Prostate gland (tissue), 2 donors: ENCODE measurements around the gene CALR. TPM values are rescaled to one million over a fixed set of nuclear protein-coding genes. Genes with fewer than 3 reads are reported as not detected.
"Not testable (repeated sequence)": the region's sequence is repeated elsewhere in the genome, so short reads cannot be mapped to it uniquely, and the experiment has no call there.

Experiments used
- DNase-seq: peaks from one replicate; pipeline ENCODE4 v3.0.0-alpha.2; 2019; ENCODE audit warnings: low spot score
- H3K27ac ChIP-seq, 2 donors: fragments of 200-600 bp; sonication (generic); 2 replicates each; pipeline ENCODE4 v1.5.1; 2017 to 2019
- H3K27me3 ChIP-seq: fragments of 200-600 bp; sonication (generic); replicated peaks from 2 replicates; pipeline ENCODE4 v1.5.1; 2019; ENCODE audit not compliant: insufficient read depth
- H3K36me3 ChIP-seq, 2 donors: fragments of 200-600 bp; sonication (generic); 1 replicate in 1 of 2; 2 replicates in 1 of 2; pipeline versions ENCODE4 v1.5.1 to v1.8.1; 2017 to 2019
- H3K4me1 ChIP-seq: fragments of 200-600 bp; sonication (generic); replicated peaks from 2 replicates; pipeline ENCODE4 v1.5.1; 2019
- H3K4me3 ChIP-seq, 2 donors: fragments of 200-600 bp; sonication (generic); 2 replicates each; pipeline ENCODE4 v1.5.1; 2017 to 2019
- H3K9me3 ChIP-seq: fragments of 200-600 bp; sonication (generic); 2 replicates; pipeline ENCODE4 v1.5.1; 2017
- POLR2A ChIP-seq: fragments of 450-650 bp; IDR thresholded peaks from one replicate; pipeline ENCODE4 v1.6.1; 2016; ENCODE audit warnings: antibody characterized with exemption, mild to moderate bottlenecking
- POLR2AphosphoS5 ChIP-seq: sonication (generic); formaldehyde crosslinking; IDR thresholded peaks from one replicate; pipeline ENCODE4 v1.6.1; 2017; ENCODE audit warnings: antibody characterized with exemption
- whole genome bisulfite sequencing: methylation state at CpG from one replicate; pipeline ENCODE4 v1.1.5; 2018; 5-methylcytosine and 5-hydroxymethylcytosine counted together
- intact Hi-C: fragments of 100-400 bp; cut with DNase I; formaldehyde crosslinking; loops from one replicate; pipeline ENCODE4 v1.14.2; 2022
- total RNA-seq, 2 donors: library from RNA; depleted of rRNA; stranded (reverse); fragments of >200 nt; gene quantifications; one replicate each; pipeline ENCODE4 v1.1.0, GENCODE V29; 2016
- TF ChIP-seq, protein P1 (sequence below), 4 experiments: fragments of 200-600 bp in 2 of 4; fragments of 450-650 bp in 2 of 4; sonication (generic) in 2 of 4; IDR thresholded peaks; 1 replicate in 3 of 4; 2 replicates in 1 of 4; pipeline ENCODE4 v1.5.1; 2016 to 2019; ENCODE audit warnings: antibody characterized with exemption in 4 of 4, mild to moderate bottlenecking in 2 of 4, moderate library complexity in 2 of 4

Gene CALR
- 100 to 1,000 TPM; 532 to 980 TPM for total RNA-seq

- intact Hi-C loops = loop anchor here (10.0 kb wide), 1 partner anchor 53 kb away; the partner anchor contains the start of genes DNASE2 and KLF1
- TF ChIP-seq, protein P1, sequence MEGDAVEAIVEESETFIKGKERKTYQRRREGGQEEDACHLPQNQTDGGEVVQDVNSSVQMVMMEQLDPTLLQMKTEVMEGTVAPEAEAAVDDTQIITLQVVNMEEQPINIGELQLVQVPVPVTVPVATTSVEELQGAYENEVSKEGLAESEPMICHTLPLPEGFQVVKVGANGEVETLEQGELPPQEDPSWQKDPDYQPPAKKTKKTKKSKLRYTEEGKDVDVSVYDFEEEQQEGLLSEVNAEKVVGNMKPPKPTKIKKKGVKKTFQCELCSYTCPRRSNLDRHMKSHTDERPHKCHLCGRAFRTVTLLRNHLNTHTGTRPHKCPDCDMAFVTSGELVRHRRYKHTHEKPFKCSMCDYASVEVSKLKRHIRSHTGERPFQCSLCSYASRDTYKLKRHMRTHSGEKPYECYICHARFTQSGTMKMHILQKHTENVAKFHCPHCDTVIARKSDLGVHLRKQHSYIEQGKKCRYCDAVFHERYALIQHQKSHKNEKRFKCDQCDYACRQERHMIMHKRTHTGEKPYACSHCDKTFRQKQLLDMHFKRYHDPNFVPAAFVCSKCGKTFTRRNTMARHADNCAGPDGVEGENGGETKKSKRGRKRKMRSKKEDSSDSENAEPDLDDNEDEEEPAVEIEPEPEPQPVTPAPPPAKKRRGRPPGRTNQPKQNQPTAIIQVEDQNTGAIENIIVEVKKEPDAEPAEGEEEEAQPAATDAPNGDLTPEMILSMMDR (IDR thresholded peaks at IDR 0.05) = peak in 2 of 4 experiments; percentile 21 to 45
- TF ChIP-seq POLR2AphosphoS5 (peak; percentile 100), POLR2A (peak; percentile 100)
- peaks cover 9 to 16% of the 10 kb centered on the region in 2 donors for H3K36me3 ChIP-seq
- DNase-seq = peak; percentile 100
- H3K9me3 ChIP-seq = no peaks in the 10 kb centered on the region
- 0% methylated on average over 57 of the region's 63 CpGs for WGBS
- H3K4me1 ChIP-seq = peaks cover 21% of the 10 kb centered on the region
- H3K4me3 ChIP-seq = peak within 1 kb of the TSS; percentile 99
- no peaks in the 10 kb centered on the region for H3K27me3 ChIP-seq
- H3K27ac ChIP-seq = peak within 1 kb of the TSS; percentile 88 to 90
Measured at GRCh38 chr19:12937927-12938778, at the start of gene CALR. CALR (plus strand) TSS chr19:12938609; CDS start chr19:12938680, 71 bp downstream.

DNA sequence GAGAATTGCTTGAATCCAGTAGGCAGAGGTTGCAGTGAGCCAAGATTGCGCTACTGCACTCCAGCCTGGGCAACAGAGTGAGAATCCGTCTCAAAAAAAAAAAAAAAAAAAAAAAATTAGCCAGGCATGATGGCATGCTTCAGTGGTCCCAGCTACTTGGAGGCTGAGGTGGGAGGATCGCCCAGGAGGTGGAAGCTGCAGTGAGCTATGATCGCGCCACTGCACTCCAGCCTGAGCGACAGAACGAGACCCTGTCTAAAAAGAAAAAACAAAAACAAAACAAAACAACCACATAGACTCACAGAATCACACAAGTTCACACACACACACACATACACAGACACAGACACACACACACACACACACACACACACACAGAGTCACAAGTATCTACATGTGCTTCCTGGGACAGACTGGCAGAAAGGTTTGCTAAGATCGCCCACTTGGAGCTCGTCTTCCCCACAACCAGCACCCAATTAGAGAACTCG, 48.1 kb upstream of the CALR start:
- H3K4me1 ChIP-seq = not testable (repeated sequence)

DNA sequence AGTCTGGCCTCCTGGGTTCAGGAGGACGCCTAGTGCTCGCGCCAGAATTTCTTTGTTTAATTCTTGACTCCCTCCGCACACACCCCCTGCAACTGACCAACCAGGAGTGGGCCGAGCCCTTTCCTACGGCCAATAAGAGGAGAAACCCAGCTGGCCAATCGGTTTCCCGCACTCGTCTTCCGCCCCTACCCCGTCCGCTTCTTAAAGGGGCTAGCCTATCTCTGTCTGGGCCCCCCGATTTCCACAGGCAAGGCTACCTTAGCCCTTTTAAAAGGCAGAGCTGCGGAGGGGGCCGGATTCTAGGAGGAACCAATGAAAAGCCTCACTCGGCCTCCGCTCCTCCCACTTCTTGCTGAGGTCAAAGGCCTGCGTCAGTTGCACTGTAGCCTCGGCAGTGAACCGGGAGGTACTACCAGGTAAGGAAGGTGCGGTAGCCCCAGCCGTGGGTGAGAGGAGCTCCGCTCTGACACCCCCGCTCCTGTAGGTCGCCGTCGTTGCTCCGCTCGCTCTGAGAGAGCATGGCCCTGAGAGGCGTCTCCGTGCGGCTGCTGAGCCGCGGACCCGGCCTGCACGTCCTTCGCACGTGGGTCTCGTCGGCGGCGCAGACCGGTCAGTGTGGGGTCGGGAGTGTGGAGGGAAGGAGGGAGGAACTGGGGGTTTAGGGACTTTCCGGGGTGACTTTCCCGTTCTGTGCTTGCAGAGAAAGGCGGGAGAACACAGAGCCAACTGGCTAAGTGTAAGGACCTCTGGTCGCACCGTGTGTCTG, 47.4 kb upstream of the CALR start, which contains the start of gene GCDH:
GCDH (plus strand) TSS at position 374 of the 766 bp plus-strand sequence; CDS start at position 519, 145 bp downstream.
- under 1% methylated on average over 48 of the region's 49 CpGs for WGBS
- peaks cover 6% of the 10 kb centered on the region for H3K4me1 ChIP-seq
- peak; percentile 99 for DNase-seq
- no peaks in the 10 kb centered on the region for H3K9me3 ChIP-seq
- peak within 1 kb of the TSS; percentile 66 to 70 for H3K27ac ChIP-seq
- H3K27me3 ChIP-seq = no peaks in the 10 kb centered on the region
- H3K4me3 ChIP-seq = peak within 1 kb of the TSS; percentile 79 to 94
- TF ChIP-seq POLR2AphosphoS5 (peak; percentile 98), POLR2A (peak; percentile 60)
- TF ChIP-seq, protein P1 (IDR thresholded peaks at IDR 0.05) = no peak
- peaks cover 0 to under 1% of the 10 kb centered on the region in 2 donors for H3K36me3 ChIP-seq
- intact Hi-C loops = no loop called here

More for the DNA sequence above, 48.1 kb upstream of the CALR start:
- intact Hi-C loops, H3K4me3 ChIP-seq, H3K36me3 ChIP-seq, H3K27me3 ChIP-seq, DNase-seq, H3K9me3 ChIP-seq: not testable (repeated sequence)
- peak overlapping the region; percentile 66 to 70 for H3K27ac ChIP-seq
- 25% methylated on average over 10 of the region's 10 CpGs for WGBS

- DNase-seq = no peak
- Histone ChIP-seq H3K9me3 (no peaks in the 10 kb centered on the region), H3K27me3 (no peaks in the 10 kb centered on the region), H3K27ac (peak overlapping the region; percentile 66 to 70), H3K36me3 (peaks cover 0 to 7% of the 10 kb centered on the region in 2 donors), H3K4me3 (peak overlapping the region; percentile 79 to 94), H3K4me1 (peaks cover 6% of the 10 kb centered on the region)
- no peak for TF ChIP-seq POLR2A
- TF ChIP-seq POLR2AphosphoS5 = no peak
- TF ChIP-seq, protein P1 (IDR thresholded peaks at IDR 0.05) = no peak
- intact Hi-C loops = no loop called here
- WGBS = 5% methylated on average over 25 of the region's 26 CpGs
Measured at GRCh38 chr19:12891553-12892021, 46.8 kb upstream of the CALR start.

DNA sequence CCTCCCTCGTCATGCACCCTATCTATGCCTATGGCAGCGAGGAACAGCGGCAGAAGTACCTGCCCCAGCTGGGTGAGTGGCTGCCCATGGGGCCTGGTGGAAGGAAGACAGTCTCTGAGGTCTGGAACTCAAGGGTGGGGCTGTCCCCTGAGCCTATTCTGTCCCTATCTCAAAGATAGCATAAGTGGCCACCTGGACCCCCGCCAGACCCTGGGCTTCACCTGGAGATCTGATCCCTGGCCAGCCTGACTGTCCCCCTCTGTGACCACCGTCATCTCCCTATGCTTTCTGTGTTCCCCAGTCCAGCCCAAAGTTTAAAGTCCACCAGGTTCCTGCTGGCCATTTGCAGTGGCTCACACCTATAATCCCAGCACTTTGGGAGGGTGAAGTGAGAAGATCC, 44.8 kb upstream of the CALR start:
- DNase-seq = no peak
- WGBS = 95% methylated on average over 5 of the region's 5 CpGs

More for the DNA sequence above, 44.8 kb upstream of the CALR start:
- no peak for TF ChIP-seq POLR2A
- TF ChIP-seq, protein P1 (IDR thresholded peaks at IDR 0.05) = no peak
- TF ChIP-seq POLR2AphosphoS5 = no peak
- no peak overlapping the region for H3K4me3 ChIP-seq
- intact Hi-C loops = no loop called here
- no peak overlapping the region for H3K27ac ChIP-seq
- H3K27me3 ChIP-seq = no peaks in the 10 kb centered on the region
- H3K4me1 ChIP-seq = peaks cover 6% of the 10 kb centered on the region
- H3K36me3 ChIP-seq = peaks cover 3 to 7% of the 10 kb centered on the region in 2 donors
- H3K9me3 ChIP-seq = no peaks in the 10 kb centered on the region
